Tibial artery (tissue), 4 donors: ENCODE data around the gene GPATCH1.
A peak's percentile ranks its signal among the peaks of the same experiment; 100 is the strongest.

Experiments used
- DNase-seq, 2 donors: peaks; one replicate each; pipeline ENCODE4 v3.0.0-alpha.2; 2019
- H3K27ac ChIP-seq, 2 donors: fragments of 200-600 bp; sonication (generic) in 1 of 2; 1 replicate in 1 of 2; 2 replicates in 1 of 2; pipeline ENCODE4 v1.5.1; 2018 to 2019; ENCODE audit warnings: mild to moderate bottlenecking in 1 of 2
- H3K27me3 ChIP-seq, 2 donors: fragments of 200-600 bp; sonication (generic) in 1 of 2; one replicate each; pipeline versions ENCODE4 v1.5.1 to v1.6.0; 2016 to 2019
- H3K36me3 ChIP-seq, 3 donors: fragments of 200-600 bp; sonication (generic) in 2 of 3; one replicate each; pipeline ENCODE4 v1.5.1; 2016 to 2019; ENCODE audit warnings: mild to moderate bottlenecking in 2 of 3
- H3K4me1 ChIP-seq, 4 donors: fragments of 200-600 bp; sonication (generic) in 2 of 4; 1 replicate in 3 of 4; 2 replicates in 1 of 4; pipeline ENCODE4 v1.5.1; 2016 to 2019
- H3K4me3 ChIP-seq, 2 donors: fragments of 200-600 bp; sonication (generic) in 1 of 2; 1 replicate in 1 of 2; 2 replicates in 1 of 2; pipeline ENCODE4 v1.5.1; 2018 to 2019; ENCODE audit warnings: mild to moderate bottlenecking in 2 of 2
- H3K9me3 ChIP-seq, 3 donors: fragments of 200-600 bp; sonication (generic) in 1 of 3; one replicate each; pipeline ENCODE4 v1.5.1; 2016 to 2019
- CTCF ChIP-seq, 2 experiments: fragments of 200-600 bp in 1 of 2; fragments of 450-650 bp in 1 of 2; IDR thresholded peaks; one replicate each; pipeline ENCODE4 v1.5.1; 2017 to 2019; ENCODE audit warnings: antibody characterized with exemption in 2 of 2, mild to moderate bottlenecking in 1 of 2, moderate library complexity in 1 of 2
- intact Hi-C: fragments of 100-400 bp; cut with DNase I; formaldehyde crosslinking; loops from one replicate; pipeline ENCODE4 v1.15.0; 2023; ENCODE audit warnings: low total_unique reads

The GPATCH1 gene

GRCh38 chr19:33063356-33063752, 17.6 kb upstream of the GPATCH1 start:
- H3K27me3 ChIP-seq: peaks cover 0 to 46% of the 10 kb centered on the region in 2 donors
- intact Hi-C loops: no loop called here

GRCh38 chr19:33063753-33064457, 17.1 kb upstream of the GPATCH1 start:
- no peak for DNase-seq
- TF ChIP-seq CTCF (IDR thresholded peaks at IDR 0.05): no peak
- H3K27me3 ChIP-seq: peaks cover 0 to 46% of the 10 kb centered on the region in 2 donors
- peaks cover 0 to 21% (median 17%) of the 10 kb centered on the region in 4 donors for H3K4me1 ChIP-seq
- intact Hi-C loops: no loop called here
- H3K9me3 ChIP-seq: no peaks in the 10 kb centered on the region
- H3K27ac ChIP-seq: no peak overlapping the region
- H3K4me3 ChIP-seq: peak overlapping the region; percentile 42 to 57
- no peaks in the 10 kb centered on the region for H3K36me3 ChIP-seq

More at GRCh38 chr19:33063356-33063752, 17.6 kb upstream of the GPATCH1 start:
- no peaks in the 10 kb centered on the region for H3K9me3 ChIP-seq
- H3K27ac ChIP-seq: no peak overlapping the region
- no peaks in the 10 kb centered on the region for H3K36me3 ChIP-seq
- H3K4me1 ChIP-seq: peaks cover 0 to 21% (median 17%) of the 10 kb centered on the region in 4 donors
- DNase-seq: no peak
- no peak for TF ChIP-seq CTCF (IDR thresholded peaks at IDR 0.05)
- H3K4me3 ChIP-seq: no peak overlapping the region

GRCh38 chr19:33064458-33064791, 16.6 kb upstream of the GPATCH1 start:
- no peak for DNase-seq
- TF ChIP-seq CTCF (IDR thresholded peaks at IDR 0.05): no peak
- intact Hi-C loops: no loop called here
- Histone ChIP-seq H3K36me3 (no peaks in the 10 kb centered on the region), H3K27ac (no peak overlapping the region), H3K4me1 (peaks cover 0 to 21% (median 17%) of the 10 kb centered on the region in 4 donors), H3K9me3 (no peaks in the 10 kb centered on the region), H3K4me3 (peak overlapping the region; percentile 42 to 57), H3K27me3 (peaks cover 0 to 46% of the 10 kb centered on the region in 2 donors)

- peaks cover 0 to 21% (median 17%) of the 10 kb centered on the region in 4 donors for H3K4me1 ChIP-seq
- H3K36me3 ChIP-seq: no peaks in the 10 kb centered on the region
- no peak within 1 kb of the TSS for H3K27ac ChIP-seq
- intact Hi-C loops: no loop called here
- no peak for DNase-seq
- TF ChIP-seq CTCF (IDR thresholded peaks at IDR 0.05): no peak
- H3K9me3 ChIP-seq: no peaks in the 10 kb centered on the region
- H3K27me3 ChIP-seq: peaks cover 0 to 44% of the 10 kb centered on the region in 2 donors
- H3K4me3 ChIP-seq: peak within 1 kb of the TSS; percentile 42 to 57
Observed at GRCh38 chr19:33064792-33065550, 16.0 kb upstream of the GPATCH1 start, which contains the start of gene RHPN2. TSS of gene RHPN2 (minus strand) at chr19:33064888. CDS start at chr19:33064852, 36 bp downstream.

- intact Hi-C loops: no loop called here
- Histone ChIP-seq H3K9me3 (no peaks in the 10 kb centered on the region), H3K36me3 (no peaks in the 10 kb centered on the region), H3K4me3 (no peak overlapping the region), H3K27ac (no peak overlapping the region), H3K4me1 (peaks cover 0 to 21% (median 17%) of the 10 kb centered on the region in 4 donors), H3K27me3 (peaks cover 0 to 37% of the 10 kb centered on the region in 2 donors)
- DNase-seq: no peak
- TF ChIP-seq CTCF (IDR thresholded peaks at IDR 0.05): no peak
Observed at GRCh38 chr19:33066543-33066942, 14.4 kb upstream of the GPATCH1 start.
